IMR-90 (cell line): ENCODE results near the gene CPNE2. TPM values are rescaled to one million over a fixed set of nuclear protein-coding genes. Genes with fewer than 3 reads are reported as not detected.

ENCODE experiments used
- ATAC-seq: fragments of 200-7000 bp; cut with Tn5 transposase; 2 replicates; pipeline ENCODE4 v1.9.1; 2020; ENCODE audit warnings: low read depth, mild to moderate bottlenecking, moderate library complexity
- BruUV-seq: library from RNA; stranded (reverse); fragments of 400-500 nt; replicated peaks from 2 replicates; lab custom pipeline; 2021; lab: Mats Ljungman, UMichigan
- CTCF ChIA-PET: fragments of 300-600 bp; formaldehyde crosslinking; extraction: SDS; loops from one replicate; lab custom pipeline; 2021; ENCODE audit warnings: antibody characterized with exemption; lab: Yijun Ruan, JAX
- POLR2A ChIA-PET: fragments of 300-600 bp; sonication (Branson Sonifier 250); formaldehyde crosslinking; loops from one replicate; lab custom pipeline; 2022; ENCODE audit warnings: antibody characterized with exemption; ENCODE audit not compliant: unreplicated experiment; lab: Charles Lee
- DNase-seq: peaks from one replicate; pipeline ENCODE4 v3.0.0; 2013
- H2AFZ ChIP-seq: replicated peaks from 2 replicates; pipeline ENCODE3; 2013; ENCODE audit warnings: low read length, mild to moderate bottlenecking; ENCODE audit not compliant: poor library complexity
- H2AK5ac ChIP-seq: 2 replicates; pipeline ENCODE4 v1.6.1; 2013; ENCODE audit warnings: low read depth, low read length, inconsistent platforms
- H2AK9ac ChIP-seq: replicated peaks from 2 replicates; pipeline ENCODE3; 2013; ENCODE audit warnings: mild to moderate bottlenecking, low read depth, low read length, moderate library complexity; ENCODE audit not compliant: poor library complexity
- H2BK120ac ChIP-seq: 2 replicates; pipeline ENCODE4 v1.6.1; 2013; ENCODE audit warnings: low read depth, low read length, inconsistent platforms
- H2BK15ac ChIP-seq: 3 replicates; pipeline ENCODE4 v1.6.1; 2013; ENCODE audit warnings: low read depth, low read length, inconsistent platforms
- H2BK20ac ChIP-seq: 2 replicates; pipeline ENCODE4 v1.6.1; 2013; ENCODE audit warnings: low read depth, mild to moderate bottlenecking, inconsistent platforms, low read length, moderate library complexity
- H2BK5ac ChIP-seq: 2 replicates; pipeline ENCODE4 v1.6.1; 2013; ENCODE audit warnings: mild to moderate bottlenecking, low read depth, low read length, inconsistent platforms; ENCODE audit not compliant: poor library complexity, severe bottlenecking
- H3K14ac ChIP-seq: replicated peaks from 2 replicates; pipeline ENCODE4 v1.6.1; 2013; ENCODE audit warnings: low read depth, low read length, inconsistent platforms
- H3K18ac ChIP-seq: 2 replicates; pipeline ENCODE4 v1.6.1; 2013; ENCODE audit warnings: low read depth, low read length, control low read depth
- H3K23ac ChIP-seq: 2 replicates; pipeline ENCODE4 v1.6.1; 2013; ENCODE audit warnings: low read depth, low read length, inconsistent platforms
- H3K27ac ChIP-seq: 2 replicates; pipeline ENCODE4 v1.5.1; 2013; ENCODE audit warnings: mild to moderate bottlenecking, control low read depth, low read length; ENCODE audit not compliant: insufficient read depth
- H3K27me3 ChIP-seq: 2 replicates; pipeline ENCODE4 v1.6.1; 2013; ENCODE audit warnings: low read length; ENCODE audit not compliant: control insufficient read depth, insufficient read depth
- H3K36me3 ChIP-seq: 2 replicates; pipeline ENCODE4 v1.6.1; 2013; ENCODE audit warnings: low read length, mixed read lengths; ENCODE audit not compliant: control insufficient read depth, insufficient read depth
- H3K4ac ChIP-seq: 2 replicates; pipeline ENCODE4 v1.6.1; 2013; ENCODE audit warnings: low read depth, low read length, inconsistent platforms
- H3K4me1 ChIP-seq: 2 replicates; pipeline ENCODE4 v1.6.1; 2013; ENCODE audit warnings: low read length, mixed read lengths; ENCODE audit not compliant: control insufficient read depth, insufficient read depth
- H3K4me2 ChIP-seq: 2 replicates; pipeline ENCODE4 v1.6.1; 2013; ENCODE audit warnings: low read depth, mild to moderate bottlenecking, control low read depth, low read length, moderate library complexity
- H3K4me3 ChIP-seq: 2 replicates; pipeline ENCODE4 v1.5.1; 2013; ENCODE audit warnings: low read depth, mild to moderate bottlenecking, control low read depth, low read length, moderate library complexity; ENCODE audit not compliant: insufficient read depth
- H3K56ac ChIP-seq: 2 replicates; pipeline ENCODE4 v1.6.1; 2013; ENCODE audit warnings: low read length, inconsistent platforms; ENCODE audit not compliant: insufficient read depth; ENCODE audit errors: extremely low read depth
- H3K79me1 ChIP-seq, 2 experiments: 2 replicates each; pipeline ENCODE4 v1.6.1; 2013; ENCODE audit warnings: low read length in 2 of 2, inconsistent platforms in 1 of 2, low read depth in 1 of 2
- H3K9ac ChIP-seq: 2 replicates; pipeline ENCODE4 v1.6.1; 2013; ENCODE audit warnings: low read depth, low read length, control low read depth
- H3K9me1 ChIP-seq: 2 replicates; pipeline ENCODE4 v1.6.1; 2013; ENCODE audit warnings: low read length, inconsistent platforms; ENCODE audit not compliant: insufficient read depth
- H3K9me3 ChIP-seq: 2 replicates; pipeline ENCODE4 v1.6.1; 2013; ENCODE audit warnings: low read length; ENCODE audit not compliant: control insufficient read depth, insufficient read depth
- H4K20me1 ChIP-seq: 2 replicates; pipeline ENCODE4 v1.6.1; 2013; ENCODE audit warnings: low read length, inconsistent platforms; ENCODE audit not compliant: insufficient read depth
- H4K5ac ChIP-seq: 2 replicates; pipeline ENCODE4 v1.6.1; 2013; ENCODE audit warnings: mild to moderate bottlenecking, low read depth, low read length, control low read depth
- H4K8ac ChIP-seq, 2 experiments: 2 replicates each; pipeline ENCODE4 v1.6.1; 2013; ENCODE audit warnings: low read depth in 2 of 2, low read length in 2 of 2, control low read depth in 1 of 2, inconsistent platforms in 1 of 2
- H4K91ac ChIP-seq: 2 replicates; pipeline ENCODE4 v1.6.1; 2013; ENCODE audit warnings: low read depth, low read length, inconsistent platforms; ENCODE audit not compliant: insufficient read depth
- BHLHE40 ChIP-seq: fragments of 150-350 bp; IDR thresholded peaks from 2 replicates; pipeline ENCODE4 v1.6.1; 2016; ENCODE audit warnings: mild to moderate bottlenecking, low read depth, low read length
- CHD1 ChIP-seq: IDR thresholded peaks from 2 replicates; pipeline ENCODE4 v1.6.1; 2012; ENCODE audit warnings: low read depth, low read length, improper control_type of control experiment
- FOS ChIP-seq: fragments of 150-350 bp; IDR thresholded peaks from 2 replicates; pipeline ENCODE4 v1.6.1; 2016; ENCODE audit warnings: low read depth, low read length
- MAFK ChIP-seq: IDR thresholded peaks from 2 replicates; pipeline ENCODE4 v1.6.1; 2012; ENCODE audit warnings: low read depth, low read length, improper control_type of control experiment
- POLR2A ChIP-seq: IDR thresholded peaks from 2 replicates; pipeline ENCODE4 v1.6.1; 2012; ENCODE audit warnings: mild to moderate bottlenecking, low read depth, low read length
- RAD21 ChIP-seq: IDR thresholded peaks from 2 replicates; pipeline ENCODE4 v1.6.1; 2012; ENCODE audit warnings: low read length, improper control_type of control experiment
- RCOR1 ChIP-seq: IDR thresholded peaks from 2 replicates; pipeline ENCODE4 v1.6.1; 2012; ENCODE audit warnings: mild to moderate bottlenecking, low read length, improper control_type of control experiment; ENCODE audit not compliant: insufficient replicate concordance
- RFX5 ChIP-seq: IDR thresholded peaks from 2 replicates; pipeline ENCODE4 v1.8.0; 2012; ENCODE audit warnings: low read depth, mild to moderate bottlenecking, low read length, moderate library complexity
- WGBS, 2 experiments: methylation state at CpG; one replicate each; pipeline versions ENCODE4 v1.1.5 to v1.1.7; 2013; ENCODE audit warnings: missing lambda C conversion rate in 2 of 2; ENCODE audit not compliant: insufficient read length in 1 of 2; ENCODE audit errors: extremely low coverage in 2 of 2; 5-methylcytosine and 5-hydroxymethylcytosine counted together
- dilution Hi-C: fragments of 300-500 bp; cut with HindIII; formaldehyde crosslinking; loops from one replicate; pipeline ENCODE4 v1.14.3; 2018; ENCODE audit warnings: low sequenced_read_pairs; ENCODE audit not compliant: unreplicated experiment
- in situ Hi-C: fragments of 300-500 bp; cut with MboI; formaldehyde crosslinking; loops from 3 replicates; pipeline ENCODE4 v1.14.3; 2019; ENCODE audit warnings: low sequenced_read_pairs, inconsistent platforms, mixed read lengths
- intact Hi-C: fragments of 100-400 bp; cut with micrococcal nuclease; formaldehyde crosslinking; loops from 2 replicates; pipeline ENCODE4 v1.10.0; 2022
- polyA plus RNA-seq, 3 experiments: library from polyadenylated mRNA; depleted of rRNA; stranded (reverse); fragments of >200 nt; gene quantifications; 2 replicates each; pipeline ENCODE4 v1.2.3, GENCODE V29; 2012; ENCODE audit warnings: low replicate concordance in 1 of 3
- total RNA-seq: library from RNA; depleted of rRNA; stranded (reverse); fragments of >200 nt; gene quantifications from 2 replicates; pipeline ENCODE4 v1.2.3, GENCODE V29; 2012
- TF ChIP-seq, protein P1 (sequence below): conservative IDR thresholded peaks from 2 replicates; pipeline ENCODE4 v1.5.1; 2012; ENCODE audit warnings: mild to moderate bottlenecking, low read depth, low read length, improper control_type of control experiment
- TF ChIP-seq, protein P2 (sequence below): fragments of 150-350 bp; IDR thresholded peaks from 2 replicates; pipeline ENCODE4 v1.6.1; 2017; ENCODE audit warnings: mild to moderate bottlenecking, antibody characterized with exemption, low read length, low read depth

The CPNE2 gene
- total and polyA plus RNA-seq, 2 of the 4 experiments (the other 2 are of a cell fraction), result 15.4 to 48.0 TPM

DNA sequence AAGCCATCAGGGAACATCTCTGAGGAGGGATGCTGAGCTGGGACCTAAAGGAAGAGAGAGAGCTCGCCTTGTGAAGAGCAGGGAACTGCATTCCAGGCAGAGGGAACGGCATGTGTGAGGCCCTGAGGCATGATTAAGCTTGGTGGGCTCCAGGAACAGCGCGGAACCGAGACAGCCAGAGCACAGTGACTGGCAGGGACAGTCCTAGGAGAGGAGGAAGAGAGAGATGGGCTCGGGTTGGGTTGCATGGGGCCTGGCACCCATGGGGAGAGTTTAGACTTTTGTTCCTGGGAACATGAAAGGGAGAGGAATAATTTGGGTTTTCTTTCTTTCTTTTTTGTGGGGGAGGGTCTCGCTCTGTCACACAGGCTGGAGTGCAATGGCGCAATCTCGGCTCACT is 39.2 kb upstream of the CPNE2 start:
- ATAC-seq, result no peak
- Histone ChIP-seq H3K56ac (no peak overlapping the region), H4K20me1 (no peaks in the 10 kb centered on the region), H2BK20ac (no peak overlapping the region), H3K4me2 (no peak overlapping the region), H3K4me1 (no peaks in the 10 kb centered on the region), H2AFZ (no peak overlapping the region), H3K27ac (no peak overlapping the region), H3K36me3 (peaks cover 24% of the 10 kb centered on the region), H3K79me1 (no peaks in the 10 kb centered on the region), H3K23ac (no peak overlapping the region), H3K9me1 (no peaks in the 10 kb centered on the region; the same call in 1 of the 2 replicates), H2BK5ac (no peak overlapping the region), H3K18ac (no peak overlapping the region), H4K8ac (no peak overlapping the region), H4K5ac (no peak overlapping the region), H3K9ac (no peak overlapping the region), H3K4me3 (no peak overlapping the region), H2BK120ac (no peak overlapping the region), H4K91ac (no peak overlapping the region), H3K27me3 (no peaks in the 10 kb centered on the region), H3K4ac (no peak overlapping the region), H2AK5ac (no peak overlapping the region), H3K14ac (no peak overlapping the region), H2BK15ac (no peak overlapping the region), H2AK9ac (no peak overlapping the region), H3K9me3 (no peaks in the 10 kb centered on the region)
- BruUV-seq, result no TSS peak
- WGBS, 2 experiments, result 71% methylated on average over 2 of the region's 9 CpGs; no CpG with 5 or more reads in 1 of the 2 experiments
- DNase-seq, result no peak
- in situ Hi-C loops, result no loop called here
- ChIA-PET POLR2A (no interaction called here), CTCF (no interaction called here)
- dilution Hi-C loops, result no loop called here
- TF ChIP-seq, protein P1, sequence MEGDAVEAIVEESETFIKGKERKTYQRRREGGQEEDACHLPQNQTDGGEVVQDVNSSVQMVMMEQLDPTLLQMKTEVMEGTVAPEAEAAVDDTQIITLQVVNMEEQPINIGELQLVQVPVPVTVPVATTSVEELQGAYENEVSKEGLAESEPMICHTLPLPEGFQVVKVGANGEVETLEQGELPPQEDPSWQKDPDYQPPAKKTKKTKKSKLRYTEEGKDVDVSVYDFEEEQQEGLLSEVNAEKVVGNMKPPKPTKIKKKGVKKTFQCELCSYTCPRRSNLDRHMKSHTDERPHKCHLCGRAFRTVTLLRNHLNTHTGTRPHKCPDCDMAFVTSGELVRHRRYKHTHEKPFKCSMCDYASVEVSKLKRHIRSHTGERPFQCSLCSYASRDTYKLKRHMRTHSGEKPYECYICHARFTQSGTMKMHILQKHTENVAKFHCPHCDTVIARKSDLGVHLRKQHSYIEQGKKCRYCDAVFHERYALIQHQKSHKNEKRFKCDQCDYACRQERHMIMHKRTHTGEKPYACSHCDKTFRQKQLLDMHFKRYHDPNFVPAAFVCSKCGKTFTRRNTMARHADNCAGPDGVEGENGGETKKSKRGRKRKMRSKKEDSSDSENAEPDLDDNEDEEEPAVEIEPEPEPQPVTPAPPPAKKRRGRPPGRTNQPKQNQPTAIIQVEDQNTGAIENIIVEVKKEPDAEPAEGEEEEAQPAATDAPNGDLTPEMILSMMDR, result no peak
- TF ChIP-seq POLR2A, result no peak
- TF ChIP-seq RAD21, result no peak
- TF ChIP-seq, protein P2, sequence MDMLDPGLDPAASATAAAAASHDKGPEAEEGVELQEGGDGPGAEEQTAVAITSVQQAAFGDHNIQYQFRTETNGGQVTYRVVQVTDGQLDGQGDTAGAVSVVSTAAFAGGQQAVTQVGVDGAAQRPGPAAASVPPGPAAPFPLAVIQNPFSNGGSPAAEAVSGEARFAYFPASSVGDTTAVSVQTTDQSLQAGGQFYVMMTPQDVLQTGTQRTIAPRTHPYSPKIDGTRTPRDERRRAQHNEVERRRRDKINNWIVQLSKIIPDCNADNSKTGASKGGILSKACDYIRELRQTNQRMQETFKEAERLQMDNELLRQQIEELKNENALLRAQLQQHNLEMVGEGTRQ, result no peak
- TF ChIP-seq RCOR1, result no peak
- TF ChIP-seq MAFK, result no peak
- no peak for TF ChIP-seq BHLHE40
- no peak for TF ChIP-seq FOS
- no peak for TF ChIP-seq RFX5
- no peak for TF ChIP-seq CHD1
- intact Hi-C loops, result no loop called here
